DOHH2 (cell line): Measurements from ENCODE around the gene SAAL1.

Experiments used
- CTCF ChIP-seq: fragments of 200-600 bp; sonication (generic); IDR thresholded peaks from one replicate; pipeline ENCODE4 v1.5.1; 2014; ENCODE audit warnings: antibody characterized with exemption, mild to moderate bottlenecking, low read depth, low read length; ENCODE audit not compliant: poor library complexity, severe bottlenecking
- EZH2phosphoT487 ChIP-seq: fragments of 200-600 bp; sonication (generic); IDR thresholded peaks from 2 replicates; pipeline ENCODE4 v1.6.1; 2017; ENCODE audit warnings: borderline replicate concordance, mild to moderate bottlenecking, antibody characterized with exemption, low read length, moderate library complexity, mixed read lengths

GRCh38 chr11:18132341-18132740 is 26.5 kb upstream of the SAAL1 start, which contains the start of gene MRGPRX3:
- TF ChIP-seq CTCF (no peak), EZH2phosphoT487 (no peak)
